Stimulated activated CD4-positive, alpha-beta T cell treated with anti-CD3 and anti-CD28 coated beads, Interleukin-12 subunit alpha, Interleukin-12 subunit beta, amount 100 ng/mL, for 4 hours (primary cell): ENCODE results near the gene TAF8.
"Not testable (repeated sequence)": the region's sequence is repeated elsewhere in the genome, so short reads cannot be mapped to it uniquely, and the experiment has no call there.

ENCODE experiments used
- DNase-seq: peaks from one replicate; pipeline ENCODE4 v3.0.0-alpha.2; 2020

Gene TAF8, protein sequence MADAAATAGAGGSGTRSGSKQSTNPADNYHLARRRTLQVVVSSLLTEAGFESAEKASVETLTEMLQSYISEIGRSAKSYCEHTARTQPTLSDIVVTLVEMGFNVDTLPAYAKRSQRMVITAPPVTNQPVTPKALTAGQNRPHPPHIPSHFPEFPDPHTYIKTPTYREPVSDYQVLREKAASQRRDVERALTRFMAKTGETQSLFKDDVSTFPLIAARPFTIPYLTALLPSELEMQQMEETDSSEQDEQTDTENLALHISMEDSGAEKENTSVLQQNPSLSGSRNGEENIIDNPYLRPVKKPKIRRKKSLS

DNA sequence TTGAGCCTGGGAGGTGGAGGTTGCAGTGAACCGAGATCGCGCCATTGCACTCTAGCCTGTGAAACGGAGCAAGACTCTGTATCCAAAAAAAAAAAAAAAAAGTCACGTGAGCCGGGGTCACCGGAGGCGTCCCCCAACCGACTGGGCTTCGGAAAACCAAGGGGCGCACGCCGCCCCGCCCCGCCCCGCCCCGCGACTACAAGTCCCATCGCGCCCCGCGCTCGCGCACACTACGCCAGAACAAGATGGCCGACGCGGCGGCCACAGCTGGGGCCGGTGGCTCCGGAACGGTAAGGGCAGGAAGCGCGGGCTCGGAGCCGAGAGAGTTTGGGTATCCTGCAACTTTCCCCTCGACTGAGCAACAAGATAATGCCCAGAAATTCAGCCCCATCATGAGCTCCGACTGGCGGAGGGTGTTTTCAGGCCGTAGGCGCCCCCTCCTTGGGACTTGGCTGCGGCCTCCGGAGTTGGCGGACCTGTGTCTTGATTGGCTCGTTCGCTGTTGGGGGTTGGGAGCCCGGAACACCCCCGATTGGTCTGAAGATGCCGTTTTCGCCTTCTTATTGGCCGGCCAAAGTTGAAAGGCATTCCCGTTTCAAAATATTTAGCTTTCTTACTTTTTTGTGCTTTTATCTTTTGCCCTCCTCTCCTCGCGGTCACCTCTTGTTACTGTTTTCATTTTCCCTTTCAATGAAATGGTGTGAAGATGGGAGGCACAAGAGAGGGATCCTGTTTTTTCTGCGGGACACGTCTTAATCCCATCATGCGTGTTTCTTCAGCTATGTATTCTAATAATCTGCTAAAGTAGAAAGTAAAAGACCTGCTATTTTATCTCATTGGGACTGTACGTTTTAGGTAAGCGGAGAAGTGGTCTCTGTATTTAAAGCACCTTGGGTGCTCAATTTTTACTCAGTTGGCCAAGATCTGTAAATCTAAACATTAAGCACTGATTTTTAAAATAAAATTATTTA, at the start of gene TAF8:
Gene TAF8, plus strand, starts transcription at position 228 of the 971 bp plus-strand sequence. Its CDS starts 18 bp downstream, at position 246.
- peak; percentile 83 for DNase-seq

DNA sequence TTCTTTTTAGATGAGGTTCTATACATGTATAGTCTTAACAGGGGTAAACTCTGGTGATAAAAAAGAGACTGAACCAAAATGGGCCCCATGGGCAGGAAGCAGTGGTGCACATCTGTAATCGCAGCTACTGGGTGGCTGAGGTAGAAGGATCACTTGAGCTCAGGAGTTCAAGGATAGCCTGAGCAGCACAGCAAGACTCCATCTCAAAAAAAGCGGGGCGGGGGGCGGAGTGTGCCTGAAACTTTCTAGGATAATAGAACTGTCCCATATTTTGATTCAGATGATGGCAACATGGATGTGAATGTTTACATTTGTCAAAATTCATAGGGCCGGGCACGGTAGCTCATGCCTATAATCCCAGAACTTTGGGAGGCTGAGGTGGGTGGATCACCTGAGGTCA, 48.8 kb upstream of the TAF8 start:
- DNase-seq, result no peak

DNA sequence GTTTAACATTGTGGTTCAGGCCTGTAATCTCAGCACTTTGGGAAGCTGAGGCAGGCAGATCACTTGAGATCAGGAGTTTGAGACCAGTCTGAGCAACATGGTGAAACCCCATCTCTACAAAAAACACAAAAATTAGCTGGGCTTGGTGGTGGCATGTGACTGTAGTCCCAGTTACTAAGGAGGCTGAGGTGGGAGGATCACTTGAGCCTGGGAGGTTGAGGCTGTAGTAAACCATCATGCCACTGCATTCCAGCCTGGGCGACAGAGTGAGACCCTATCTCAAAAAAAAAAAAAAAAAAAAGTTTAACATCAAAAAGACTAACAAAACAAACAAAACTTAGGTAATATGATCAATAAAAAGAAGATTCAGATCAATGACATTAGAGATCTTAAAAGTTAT, 46.7 kb upstream of the TAF8 start:
- DNase-seq, result not testable (repeated sequence)

DNA sequence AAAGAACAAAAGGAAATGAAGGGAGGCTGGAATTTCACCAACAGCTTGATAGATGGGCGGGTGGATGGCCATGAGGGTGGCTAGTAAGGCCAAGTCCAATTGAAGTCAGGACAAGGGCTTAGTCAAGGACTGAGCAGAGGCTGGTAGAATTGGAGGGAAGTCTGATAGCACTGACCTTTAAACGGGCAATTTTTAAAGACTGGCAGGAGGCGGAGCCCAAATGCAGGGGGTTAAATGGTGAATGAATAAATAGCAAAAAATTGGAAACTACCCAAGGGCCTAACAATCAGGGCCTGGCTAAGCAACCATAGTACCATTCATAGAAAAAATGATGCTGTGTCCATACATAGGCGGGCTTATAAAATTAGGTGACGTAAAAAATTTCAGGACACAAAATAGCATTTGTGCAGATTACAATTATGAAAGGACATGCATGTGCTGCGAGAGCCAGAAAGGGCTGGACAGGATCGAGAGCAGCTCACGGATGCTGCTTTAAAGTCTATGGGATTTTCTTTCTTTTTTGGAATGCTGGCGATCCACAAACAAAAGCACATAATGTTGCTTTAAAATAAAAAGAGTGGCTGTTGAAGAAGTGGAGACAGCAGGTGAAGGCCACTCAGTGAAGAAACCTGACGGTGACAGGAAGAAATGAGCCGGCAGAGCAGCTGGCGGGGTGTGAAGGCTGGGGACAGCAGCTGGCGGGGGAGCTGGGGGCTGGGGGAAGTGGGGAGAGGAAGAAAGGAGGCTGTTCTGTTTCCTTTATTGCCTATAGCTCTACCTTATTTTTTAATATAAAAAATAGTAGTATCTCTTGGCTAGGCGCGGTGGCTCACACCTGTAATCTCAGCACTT, 42.8 kb upstream of the TAF8 start:
- no peak for DNase-seq

DNA sequence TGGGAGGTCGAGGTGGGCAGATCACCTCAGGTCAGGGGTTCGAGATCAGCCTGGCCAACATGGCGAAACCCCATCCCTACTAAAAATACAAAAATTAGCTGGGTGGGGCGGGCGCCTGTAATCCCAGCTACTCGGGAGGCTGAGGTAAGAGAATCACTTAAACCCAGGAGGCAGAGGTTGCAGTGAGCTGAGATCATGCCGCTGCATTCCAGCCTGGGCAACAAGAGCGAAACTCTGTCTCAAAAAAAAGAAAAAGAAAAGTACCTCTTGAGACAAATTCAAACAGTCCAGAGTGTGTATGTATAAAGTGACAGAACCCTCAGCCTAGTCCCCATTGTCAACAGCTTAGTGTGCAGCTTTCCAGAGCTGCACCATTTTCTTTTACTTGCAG, 42.2 kb upstream of the TAF8 start:
- DNase-seq, result not testable (repeated sequence)

DNA sequence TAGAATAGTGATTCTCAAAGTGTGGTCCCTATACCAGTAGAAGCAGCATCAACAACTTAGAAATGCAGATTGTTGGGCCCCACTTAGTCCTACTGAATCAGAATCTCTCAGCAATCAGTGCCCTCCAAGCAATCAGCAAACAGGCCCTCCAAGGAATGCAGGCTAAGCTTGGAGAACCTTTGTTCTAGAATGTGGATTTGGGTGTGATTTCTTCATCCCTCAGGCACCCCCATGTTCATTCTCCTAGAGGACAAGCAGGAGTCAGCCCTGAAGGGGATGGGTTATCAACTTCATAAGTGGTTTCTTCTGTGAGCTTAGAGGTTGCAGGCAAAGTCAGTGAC, 40.5 kb upstream of the TAF8 start:
- DNase-seq, result no peak

DNA sequence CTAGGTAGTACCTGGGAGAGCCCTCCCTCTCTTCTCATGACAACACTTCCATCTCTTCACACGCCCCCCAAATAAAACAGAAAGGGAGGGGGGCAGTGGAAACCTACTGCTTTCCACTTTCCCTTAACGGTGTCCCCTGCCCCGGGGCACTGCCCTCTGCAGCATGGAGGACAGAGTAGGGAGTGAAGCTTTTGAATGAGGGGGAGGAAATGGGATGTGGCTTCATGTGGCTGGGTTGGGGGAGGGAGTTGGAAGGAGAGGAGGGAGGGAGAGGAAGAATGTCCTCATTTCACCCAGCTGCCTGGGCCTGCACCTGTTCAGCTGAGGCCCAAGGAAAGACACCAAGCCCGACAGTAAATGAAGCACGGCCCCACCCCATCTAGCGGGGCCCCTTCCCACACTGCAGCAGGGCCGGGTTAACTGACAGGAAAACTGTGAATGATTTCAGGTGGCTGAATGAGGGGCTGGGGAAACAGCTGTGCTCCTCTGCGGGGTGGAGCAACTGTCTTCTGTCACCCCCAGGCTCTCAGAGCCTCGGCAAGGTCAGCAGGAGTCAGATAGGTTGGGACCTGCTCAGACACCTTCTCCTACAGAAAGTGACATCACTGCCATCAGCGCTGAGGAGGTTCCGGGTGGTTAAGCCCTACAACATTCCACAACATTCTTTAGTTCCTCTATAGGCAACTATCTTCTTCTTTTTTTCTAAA, 40.0 kb upstream of the TAF8 start:
- DNase-seq, result no peak

DNA sequence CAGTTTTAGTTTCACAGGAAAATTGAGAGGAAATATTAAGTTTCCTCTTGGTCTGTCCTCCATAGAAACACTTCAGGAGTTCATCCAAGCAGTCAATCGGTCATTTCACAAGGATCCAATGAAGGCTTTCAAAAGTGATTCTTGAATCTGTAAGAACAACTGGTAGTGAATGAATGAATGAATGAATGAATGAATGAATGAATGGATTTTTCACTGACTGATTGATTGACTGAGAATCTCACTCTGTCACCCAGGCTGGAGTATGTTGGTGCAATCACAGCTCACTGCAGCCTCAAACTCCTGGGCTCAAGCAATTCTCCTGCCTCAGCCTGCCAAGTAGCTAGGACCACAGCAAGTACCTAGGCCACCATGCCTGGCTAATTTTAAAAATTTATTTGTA, 39.4 kb upstream of the TAF8 start:
- DNase-seq, result no peak

DNA sequence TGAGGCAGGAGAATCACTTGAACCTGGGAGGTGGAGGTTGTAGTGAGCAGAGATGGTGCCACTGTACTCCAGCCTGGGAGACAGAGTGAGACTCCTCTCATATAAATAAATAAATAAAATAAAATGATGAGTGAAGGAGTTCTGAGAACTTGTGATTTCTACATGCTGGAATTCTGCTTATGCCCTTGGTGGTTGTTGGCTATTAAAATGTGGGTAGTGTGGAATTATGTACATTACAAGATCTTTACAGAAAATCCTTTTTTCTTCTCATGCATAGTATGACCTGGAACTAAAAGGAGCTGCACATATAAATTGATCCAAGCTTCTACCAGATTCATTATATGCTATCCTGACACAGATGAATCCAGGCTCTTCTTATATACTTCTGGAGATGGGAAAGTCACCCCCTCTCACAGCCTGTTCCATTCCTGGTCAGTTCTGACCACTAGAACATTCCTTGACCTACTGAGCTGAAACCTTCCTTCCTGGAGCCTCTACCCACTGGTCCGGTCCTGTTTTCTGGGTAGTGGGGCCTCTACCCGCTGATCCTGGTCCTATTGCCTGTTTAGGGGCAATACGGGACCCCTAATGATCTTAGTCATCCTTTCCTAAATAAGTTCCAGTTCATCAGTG, 37.7 kb upstream of the TAF8 start:
- DNase-seq, result no peak

DNA sequence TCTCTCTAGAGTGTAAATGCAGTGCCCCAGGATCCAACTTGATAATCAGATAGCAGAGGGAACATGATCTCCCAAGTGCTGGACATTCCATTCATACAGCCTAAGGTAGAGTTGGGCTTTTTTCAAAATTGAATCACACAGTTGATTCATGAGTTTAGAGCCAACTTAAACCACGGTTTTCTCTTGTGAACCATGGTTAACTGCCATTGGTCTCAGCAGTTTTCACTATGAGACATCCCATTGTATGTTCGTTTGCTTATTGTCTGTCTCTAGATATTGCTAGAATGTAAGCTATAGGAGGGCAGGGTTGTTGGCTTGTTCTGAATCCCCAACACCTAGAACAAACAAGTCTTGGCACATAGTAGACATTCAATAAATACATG, 37.2 kb upstream of the TAF8 start:
- no peak for DNase-seq

DNA sequence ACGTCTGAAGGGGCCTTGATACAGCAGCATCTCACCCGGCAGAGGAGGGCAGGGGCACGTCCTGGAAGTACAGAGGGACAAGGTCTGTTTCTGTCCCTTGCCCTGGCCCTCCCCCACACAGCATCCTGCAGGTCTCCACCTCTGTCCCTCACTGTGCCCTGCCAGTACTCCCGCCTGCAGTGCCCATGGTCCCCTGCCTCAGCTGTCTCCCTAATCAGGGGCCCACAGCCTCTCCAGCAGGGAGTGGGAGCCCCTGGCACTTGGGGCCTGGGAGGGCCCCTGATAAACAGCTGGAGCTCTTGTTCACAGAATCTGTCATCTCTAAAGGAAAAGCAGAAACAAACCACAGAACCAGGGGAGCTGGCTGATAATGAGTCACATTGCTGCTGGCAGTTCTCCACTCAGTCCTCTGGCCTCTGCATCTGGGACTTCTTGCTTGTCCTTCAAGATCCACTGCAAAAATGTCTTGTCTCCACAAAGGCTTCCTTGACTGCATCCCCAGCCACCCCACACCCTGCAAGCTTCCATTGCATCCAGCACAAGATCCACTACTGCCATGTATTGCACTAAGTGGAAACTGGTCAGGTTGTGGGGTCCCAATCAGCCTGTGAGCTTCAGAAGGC, 33.2 kb upstream of the TAF8 start:
- DNase-seq, result no peak

DNA sequence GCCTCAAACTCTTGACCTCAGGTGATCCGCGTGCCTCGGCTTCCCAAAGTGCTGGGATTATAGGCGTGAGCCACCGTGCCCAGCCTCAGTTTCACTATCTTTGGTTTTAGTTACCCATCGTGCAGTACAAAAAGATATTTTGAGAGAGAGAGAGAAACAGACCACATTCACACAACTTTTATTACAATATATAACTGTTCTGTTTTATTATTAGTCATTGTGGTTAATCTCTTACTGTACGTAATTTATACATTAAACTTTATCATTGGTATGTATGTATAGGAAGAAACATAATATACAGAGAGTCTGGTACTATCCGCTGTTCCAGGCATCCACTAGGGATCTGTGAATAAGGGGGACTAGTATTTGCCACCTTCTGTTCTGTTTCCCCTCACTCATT, 29.4 kb upstream of the TAF8 start:
- no peak for DNase-seq

DNA sequence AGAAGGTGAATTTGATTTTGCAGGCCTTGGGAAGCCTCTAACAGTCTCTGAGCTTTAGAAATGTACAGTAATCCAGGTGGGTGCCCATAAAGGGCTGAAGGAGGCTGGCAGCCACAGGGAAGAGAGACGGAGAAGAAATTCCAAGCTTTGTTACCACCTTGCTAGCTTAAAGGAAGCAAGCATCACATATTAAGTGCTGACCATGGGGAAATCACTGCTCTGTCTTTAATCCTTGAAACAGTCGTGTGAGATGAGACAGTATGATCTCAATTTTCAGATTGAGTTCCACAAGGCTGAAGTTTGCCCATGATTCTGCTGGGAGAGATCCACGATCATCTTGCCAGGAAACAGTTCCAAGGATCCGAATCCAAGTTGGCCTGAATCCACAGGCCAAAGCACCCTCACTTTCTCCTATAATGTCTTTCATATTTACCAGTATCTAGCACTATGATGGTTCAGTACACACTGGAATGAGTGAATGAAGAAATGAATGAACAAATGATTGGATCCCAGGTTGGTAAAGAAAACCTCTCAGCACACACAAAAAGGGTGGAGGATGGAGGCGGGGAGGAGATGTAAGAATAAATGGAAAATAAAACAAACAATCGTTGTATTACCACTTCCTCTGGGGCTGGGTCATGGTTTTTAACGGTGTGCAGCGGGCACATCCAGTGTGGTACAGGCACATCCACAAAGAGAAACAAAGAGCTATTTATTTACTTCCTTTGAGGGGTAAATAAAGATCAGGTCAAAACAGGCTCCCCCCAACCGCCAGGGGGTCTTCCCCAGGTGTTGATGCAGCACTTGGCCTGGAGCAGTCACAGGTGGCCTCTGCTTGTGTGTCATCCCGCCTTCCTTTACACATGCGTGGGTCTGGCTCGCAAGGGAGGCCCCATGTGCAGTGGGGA, 28.2 kb upstream of the TAF8 start:
- peak; percentile 60 for DNase-seq

DNA sequence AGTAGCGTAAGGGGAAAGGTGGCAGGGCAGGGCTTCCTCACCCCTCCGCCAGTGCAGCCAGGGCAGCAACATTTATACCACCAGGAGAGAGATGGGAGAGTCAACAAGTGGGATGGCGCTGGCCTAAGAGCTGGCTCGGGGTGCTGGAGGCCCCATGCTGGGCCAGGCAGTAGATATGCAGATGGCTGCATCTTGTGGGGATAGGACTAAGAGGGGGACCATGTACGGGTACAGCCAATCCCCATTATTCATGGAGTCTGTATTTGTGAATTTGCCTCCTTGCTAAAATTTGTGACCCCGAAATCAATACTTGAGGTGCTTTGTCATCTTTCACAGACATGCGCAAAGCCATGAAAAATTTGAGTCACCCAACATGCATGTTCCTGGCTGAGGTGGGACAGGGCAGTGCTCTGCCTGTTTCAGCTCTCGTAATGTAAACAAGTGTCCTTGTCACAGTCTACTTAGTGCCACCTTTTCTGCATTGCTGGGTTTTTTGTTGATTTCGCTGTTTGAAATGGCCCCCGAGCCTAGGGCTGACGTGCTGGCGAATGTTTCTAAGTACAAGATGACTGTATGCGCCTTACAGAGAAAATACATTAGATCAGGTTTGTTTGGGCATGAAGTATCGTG, 27.5 kb upstream of the TAF8 start:
- DNase-seq, result no peak

DNA sequence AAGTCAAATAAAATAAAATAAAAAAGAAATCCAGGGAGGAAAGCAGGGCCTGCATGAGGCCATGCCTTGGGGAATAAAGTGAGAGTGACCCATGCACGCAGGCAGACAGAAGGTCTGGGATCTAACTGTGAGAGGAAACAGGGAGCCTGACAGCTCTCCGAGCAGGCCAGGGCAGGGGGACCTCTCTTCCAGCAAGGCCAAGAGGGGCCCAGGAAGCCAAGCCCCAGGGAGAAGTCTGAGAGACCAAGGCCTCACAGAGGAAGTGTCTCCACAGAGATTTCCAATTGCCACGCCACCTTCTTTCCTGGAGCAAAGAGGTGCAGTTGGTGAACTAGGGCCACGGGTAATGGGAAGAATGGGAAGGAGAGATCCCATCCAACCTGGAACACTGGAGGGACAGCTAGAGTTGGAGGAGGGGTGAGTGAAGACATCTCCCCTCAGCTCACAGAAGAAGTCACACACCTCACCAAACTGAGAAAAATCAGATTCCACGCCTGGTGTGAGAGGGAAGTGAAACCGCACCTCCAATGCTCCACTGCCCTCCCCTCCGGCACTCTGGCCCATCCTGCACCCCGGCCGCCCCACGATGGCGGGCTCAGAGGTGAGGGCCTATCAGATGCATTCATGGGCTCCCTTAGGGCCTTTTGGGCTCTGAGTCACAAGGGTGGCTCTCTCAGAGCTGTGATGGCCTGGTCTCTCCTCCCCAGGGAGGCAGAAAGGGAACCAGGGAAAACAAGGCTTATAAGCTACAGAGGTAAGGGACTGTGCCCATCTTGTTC, 25.1 kb upstream of the TAF8 start:
- no peak for DNase-seq

DNA sequence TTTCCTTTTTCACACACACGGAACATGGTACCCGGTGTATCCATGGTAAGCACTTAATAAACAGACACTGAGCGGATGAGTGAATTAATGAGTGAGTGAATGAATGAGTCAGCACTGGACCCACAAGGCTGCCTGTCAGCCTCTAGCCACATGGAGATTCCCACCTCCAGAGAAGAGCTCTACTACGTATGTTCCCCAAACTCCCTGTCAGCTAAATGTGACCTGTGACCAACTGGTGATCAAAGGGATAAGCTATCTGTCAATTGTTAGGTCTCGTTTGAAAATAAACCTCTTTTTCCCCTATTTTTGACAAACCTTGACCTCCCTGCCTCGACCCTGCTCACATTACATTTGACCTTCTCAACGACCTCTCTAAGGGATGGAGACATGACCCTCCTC, 24.5 kb upstream of the TAF8 start:
- DNase-seq, result no peak

DNA sequence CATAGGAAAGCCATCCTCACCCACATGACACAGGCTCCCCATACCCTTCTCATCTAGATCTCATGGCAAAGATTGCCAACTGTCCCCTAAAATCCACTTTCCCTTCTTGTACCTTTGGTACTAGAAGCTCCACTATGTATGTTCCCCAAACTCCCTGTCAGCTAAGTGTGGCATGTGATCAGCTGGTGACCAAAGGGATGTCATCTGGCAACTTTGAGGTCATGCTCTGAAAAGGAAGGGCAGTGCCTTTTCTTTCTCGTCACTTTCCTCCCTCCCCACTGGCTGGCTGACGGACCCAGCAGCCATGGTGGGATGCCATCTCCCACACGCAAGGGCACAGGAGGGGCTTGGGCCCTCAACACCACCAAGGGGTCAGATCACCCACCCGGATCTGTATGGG, 23.8 kb upstream of the TAF8 start:
- DNase-seq, result no peak

DNA sequence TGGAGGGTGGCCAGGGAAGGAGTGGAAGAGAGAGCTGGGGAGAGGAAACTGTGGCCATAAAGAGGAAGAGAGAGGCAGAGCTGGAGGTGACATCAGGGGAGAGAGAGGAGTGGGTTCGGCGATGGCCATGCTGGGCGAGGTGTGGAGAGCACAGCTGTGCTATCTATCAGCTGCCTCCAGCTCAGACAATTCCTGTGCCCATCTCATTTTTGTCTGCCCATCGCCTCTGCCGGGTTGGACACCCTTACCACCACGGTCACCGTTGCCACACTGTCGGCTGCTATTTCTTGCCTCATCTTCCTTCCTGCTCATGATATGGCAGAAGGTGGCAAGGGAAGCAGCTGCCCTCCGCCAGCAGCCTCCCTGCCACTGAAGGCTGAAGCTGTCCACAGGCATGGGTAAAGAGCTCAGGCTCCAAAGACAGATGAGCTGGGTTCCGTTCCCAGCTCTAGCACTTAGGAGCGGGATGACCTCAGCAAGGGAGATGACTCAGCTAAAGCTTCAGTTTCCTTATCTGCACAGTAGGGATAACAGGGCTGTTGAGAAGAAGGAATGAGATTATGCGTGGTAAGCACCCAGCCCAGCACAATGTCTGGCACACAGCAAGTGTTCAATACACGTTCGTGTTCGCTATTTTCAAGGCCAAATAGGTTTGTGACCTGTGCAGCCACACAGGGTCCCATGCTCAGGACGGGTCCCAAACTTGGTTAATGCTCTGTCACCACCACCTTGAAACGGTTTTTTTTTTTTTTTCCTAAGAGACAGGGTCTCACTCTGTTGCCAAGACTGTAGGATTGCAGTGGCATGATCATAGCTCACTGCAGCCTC, 21.9 kb upstream of the TAF8 start:
- no peak for DNase-seq
